Muscle of leg (tissue), 11 donors: ENCODE results near the gene CCDC50. TPM values are rescaled to one million over a fixed set of nuclear protein-coding genes. Genes with fewer than 3 reads are reported as not detected.

Experiments
- DNase-seq: peaks from one replicate; pipeline ENCODE4 v3.0.0; 2013
- H3K27ac ChIP-seq: one replicate; pipeline ENCODE4 v1.5.1; 2013; ENCODE audit warnings: mild to moderate bottlenecking, low read length, control low read depth
- H3K27me3 ChIP-seq: one replicate; pipeline ENCODE4 v1.6.1; 2013; ENCODE audit warnings: low read length; ENCODE audit not compliant: control insufficient read depth, insufficient read depth
- H3K36me3 ChIP-seq: one replicate; pipeline ENCODE4 v1.6.1; 2013; ENCODE audit warnings: low read length; ENCODE audit not compliant: control insufficient read depth, insufficient read depth
- H3K4me1 ChIP-seq: one replicate; pipeline ENCODE4 v1.6.1; 2013; ENCODE audit warnings: low read length; ENCODE audit not compliant: control insufficient read depth, insufficient read depth
- H3K4me3 ChIP-seq: one replicate; pipeline ENCODE4 v1.5.1; 2013; ENCODE audit warnings: low read length, control low read depth
- H3K9me3 ChIP-seq: replicated peaks from 2 replicates; pipeline ENCODE4 v1.6.1; 2013; ENCODE audit warnings: low read depth, low read length; ENCODE audit not compliant: control insufficient read depth
- WGBS: methylation state at CpG from one replicate; pipeline ENCODE4 v1.1.5; 2013; ENCODE audit warnings: missing lambda C conversion rate; ENCODE audit not compliant: insufficient coverage; 5-methylcytosine and 5-hydroxymethylcytosine counted together
- polyA plus RNA-seq, 8 donors: library from polyadenylated mRNA; unstranded; fragments of 120-200 nt; gene quantifications; one replicate each; pipeline versions ENCODE4 v1.2.1 to v1.2.3, GENCODE V29; 2013; ENCODE audit warnings: inconsistent platforms in 1 of 8, low replicate concordance in 1 of 8; ENCODE audit not compliant: insufficient read length in 8 of 8, insufficient read depth in 1 of 8
- total RNA-seq: library from RNA; stranded (reverse); fragments of 120-200 nt; gene quantifications from one replicate; pipeline ENCODE4 v1.2.4, GENCODE V29; 2013

CCDC50 gene
- total and polyA plus RNA-seq, 9 donors = 22.5 to 32.4 (median 26.0) TPM

DNA sequence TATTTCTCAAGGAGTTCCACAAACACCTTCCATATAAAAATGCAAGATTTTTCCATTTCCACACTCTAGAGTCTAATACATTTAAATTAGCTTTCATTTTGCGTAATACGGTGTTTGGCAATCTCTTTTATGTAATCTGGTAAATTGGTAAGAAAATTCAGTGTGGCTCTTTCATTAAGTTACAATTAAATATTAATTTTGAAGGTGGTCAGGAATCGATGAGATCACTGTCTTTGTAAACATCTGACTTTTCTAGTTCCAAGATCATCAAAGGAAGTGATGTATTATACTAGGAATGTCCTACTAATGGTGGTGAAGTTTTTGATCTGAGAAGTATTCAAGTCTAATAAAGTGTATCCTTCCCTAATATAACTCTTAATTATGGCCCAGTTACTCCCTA lies 2.2 kb downstream of the CCDC50 start:
- Histone ChIP-seq H3K4me1 (peaks cover 12% of the 10 kb centered on the region), H3K27ac (no peak overlapping the region)

DNA sequence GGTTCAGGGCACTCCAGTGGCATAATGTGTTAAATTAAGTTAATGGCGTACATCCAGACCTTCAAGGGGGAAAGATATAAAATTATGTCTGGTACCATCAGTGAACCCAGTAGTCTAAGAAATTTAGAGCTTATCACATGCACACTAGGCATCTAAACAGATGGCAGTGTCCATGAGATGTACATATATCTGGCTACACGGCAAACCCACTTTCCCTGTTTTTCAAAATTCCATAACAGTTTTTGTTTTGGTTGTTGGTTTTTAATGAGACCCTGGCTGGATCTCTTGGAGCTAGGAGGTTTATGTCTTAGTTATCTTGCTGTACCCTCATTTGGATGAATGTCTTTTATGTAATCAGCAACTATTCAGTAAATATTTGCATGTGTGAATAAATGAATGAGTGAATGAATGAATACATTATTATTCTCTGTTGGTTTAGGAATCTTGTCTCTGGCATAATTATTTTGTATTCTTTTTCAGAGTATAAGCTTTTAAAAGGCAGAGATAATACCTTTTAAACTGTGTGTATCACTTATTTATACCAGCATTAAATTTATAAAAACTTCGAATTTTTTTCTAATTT lies 4.2 kb downstream of the CCDC50 start:
- no peaks in the 10 kb centered on the region for H3K27me3 ChIP-seq
- H3K36me3 ChIP-seq = no peaks in the 10 kb centered on the region
- no CpG with 5 or more reads among the region's 3 CpGs for WGBS
- H3K4me1 ChIP-seq = peaks cover 11% of the 10 kb centered on the region
- DNase-seq = no peak
- H3K9me3 ChIP-seq = no peaks in the 10 kb centered on the region
- no peak overlapping the region for H3K27ac ChIP-seq
- H3K4me3 ChIP-seq = no peak overlapping the region

More for the DNA sequence above, 2.2 kb downstream of the CCDC50 start:
- no peaks in the 10 kb centered on the region for H3K27me3 ChIP-seq
- no peaks in the 10 kb centered on the region for H3K9me3 ChIP-seq
- no peak overlapping the region for H3K4me3 ChIP-seq
- H3K36me3 ChIP-seq = no peaks in the 10 kb centered on the region
- no peak for DNase-seq
- no CpG with 5 or more reads among the region's 3 CpGs for WGBS

DNA sequence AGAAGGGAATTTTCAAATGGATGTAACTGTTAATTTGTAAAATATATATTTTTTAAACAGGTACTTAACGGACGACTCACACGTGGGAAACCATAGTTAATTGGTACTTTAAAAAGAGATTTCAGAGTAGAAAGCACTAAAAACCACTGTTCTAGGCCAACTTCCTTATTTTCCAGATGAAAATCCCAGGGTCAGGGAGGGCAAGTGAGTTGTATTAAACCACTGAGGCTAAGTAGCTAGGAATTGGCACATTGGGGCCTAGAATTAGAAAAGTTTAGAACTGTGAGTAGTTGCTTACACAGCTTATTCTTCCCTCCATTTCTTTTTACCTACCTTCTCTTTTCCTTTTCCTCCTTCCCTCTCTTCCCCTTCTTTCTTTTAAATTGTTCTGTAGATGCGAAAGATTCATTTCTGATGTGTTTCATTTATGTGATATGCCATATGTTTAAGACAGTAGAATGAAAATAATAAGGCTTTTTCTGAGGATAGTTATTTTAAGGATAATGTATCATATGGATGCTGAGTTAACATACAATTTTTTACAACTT lies 5.2 kb downstream of the CCDC50 start:
- H3K4me3 ChIP-seq = no peak overlapping the region
- DNase-seq = no peak
- H3K4me1 ChIP-seq = peaks cover 7% of the 10 kb centered on the region
- no CpG with 5 or more reads among the region's 4 CpGs for WGBS
- H3K9me3 ChIP-seq = no peaks in the 10 kb centered on the region
- H3K27ac ChIP-seq = no peak overlapping the region
- no peaks in the 10 kb centered on the region for H3K27me3 ChIP-seq
- no peaks in the 10 kb centered on the region for H3K36me3 ChIP-seq

DNA sequence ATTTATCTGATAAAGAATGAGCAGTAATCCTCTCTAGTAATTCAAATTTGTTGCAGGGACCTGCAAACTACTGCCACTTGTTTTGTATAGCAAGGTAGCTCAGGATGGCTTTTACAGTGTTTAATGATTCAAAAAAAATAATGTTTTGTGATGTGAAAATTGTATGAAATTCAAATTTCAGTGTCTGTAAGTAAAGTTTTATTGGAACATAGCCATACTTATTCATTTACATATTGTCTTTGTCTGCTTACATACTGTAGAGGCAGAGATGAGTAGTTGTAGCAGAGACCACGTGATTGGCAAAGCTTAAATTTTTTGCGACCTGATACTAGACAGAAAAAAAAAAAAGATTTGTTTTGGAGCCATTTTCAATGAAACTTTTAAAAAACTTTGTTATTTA lies 7.6 kb downstream of the CCDC50 start:
- no peaks in the 10 kb centered on the region for H3K4me1 ChIP-seq
- no peak for DNase-seq
- H3K9me3 ChIP-seq = no peaks in the 10 kb centered on the region
- H3K4me3 ChIP-seq = no peak overlapping the region
- H3K27ac ChIP-seq = no peak overlapping the region
- no peaks in the 10 kb centered on the region for H3K27me3 ChIP-seq
- WGBS = no CpG with 5 or more reads among the region's 2 CpGs
- H3K36me3 ChIP-seq = no peaks in the 10 kb centered on the region

DNA sequence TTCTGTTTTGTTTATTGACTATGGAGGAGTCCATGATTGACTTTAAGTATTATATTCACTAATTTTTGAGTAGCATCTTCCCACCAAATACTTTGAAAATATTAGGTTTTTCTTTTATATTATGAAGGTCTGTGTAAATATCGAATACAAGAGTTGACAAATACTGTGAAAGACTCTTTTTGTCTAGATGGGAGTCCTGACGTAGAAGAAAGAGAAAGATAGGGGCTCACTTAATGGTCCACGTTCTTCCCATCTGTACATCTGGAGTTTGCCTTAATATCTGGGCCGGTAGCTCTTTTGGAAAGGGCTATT lies 8.9 kb downstream of the CCDC50 start:
- Histone ChIP-seq H3K4me1 (no peaks in the 10 kb centered on the region), H3K27me3 (no peaks in the 10 kb centered on the region), H3K36me3 (no peaks in the 10 kb centered on the region), H3K27ac (no peak overlapping the region), H3K9me3 (no peaks in the 10 kb centered on the region), H3K4me3 (no peak overlapping the region)
- DNase-seq = no peak
- WGBS = no CpG with 5 or more reads among the region's 4 CpGs

DNA sequence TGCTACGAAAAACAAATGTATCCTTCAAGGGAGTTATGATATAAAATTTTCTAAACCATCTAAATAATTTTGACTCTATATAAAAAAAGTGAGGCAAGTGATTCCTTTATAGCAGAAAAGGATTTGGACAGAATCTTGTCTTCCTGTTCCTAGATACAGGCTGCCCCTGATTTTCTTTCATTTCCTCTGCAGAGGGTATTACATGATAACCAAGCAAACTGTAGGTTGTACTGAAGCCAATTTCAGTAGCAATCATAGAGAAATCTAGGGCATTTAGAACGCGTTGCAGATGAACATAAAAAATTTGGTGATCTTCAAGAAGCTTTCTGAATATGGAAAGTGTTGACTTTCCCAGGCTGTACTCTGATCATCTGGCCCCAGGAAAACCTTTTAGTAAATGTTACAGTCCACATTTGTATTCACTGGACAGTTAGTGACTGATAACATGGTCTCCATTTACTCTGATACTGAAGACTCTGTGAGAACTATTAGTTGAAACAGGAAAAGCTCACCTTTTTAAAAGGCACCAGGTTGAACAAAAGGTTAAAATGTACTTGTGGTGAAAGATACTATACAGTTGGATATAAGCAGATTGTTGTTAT lies 10.2 kb downstream of the CCDC50 start:
- no peaks in the 10 kb centered on the region for H3K36me3 ChIP-seq
- 80% methylated on average over 2 of the region's 3 CpGs for WGBS
- no peaks in the 10 kb centered on the region for H3K9me3 ChIP-seq
- no peak for DNase-seq
- H3K27ac ChIP-seq = no peak overlapping the region
- no peaks in the 10 kb centered on the region for H3K4me1 ChIP-seq
- H3K4me3 ChIP-seq = no peak overlapping the region
- H3K27me3 ChIP-seq = no peaks in the 10 kb centered on the region

DNA sequence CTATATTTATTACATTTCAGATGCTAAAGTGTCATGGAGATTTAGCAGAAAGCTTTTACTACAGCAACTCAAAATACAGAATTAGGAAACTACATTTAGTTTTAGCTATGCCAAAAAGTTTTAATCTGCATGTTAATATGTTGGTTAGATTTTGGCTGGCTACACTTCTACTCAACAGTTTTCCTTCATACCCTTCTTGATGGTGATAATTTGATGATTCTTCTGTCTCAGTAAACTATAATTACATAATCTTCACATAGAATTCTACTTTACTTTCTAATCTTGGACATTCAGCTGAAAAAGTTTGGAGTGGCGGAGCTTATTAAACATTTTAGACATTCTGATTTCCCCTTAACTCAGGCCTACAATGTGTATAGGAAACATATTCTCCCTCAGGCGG lies 11.2 kb downstream of the CCDC50 start:
- DNase-seq = no peak
- no peaks in the 10 kb centered on the region for H3K9me3 ChIP-seq
- no peaks in the 10 kb centered on the region for H3K4me1 ChIP-seq
- WGBS = no CpG with 5 or more reads among the region's 2 CpGs
- no peak overlapping the region for H3K27ac ChIP-seq
- H3K27me3 ChIP-seq = no peaks in the 10 kb centered on the region
- no peaks in the 10 kb centered on the region for H3K36me3 ChIP-seq
- H3K4me3 ChIP-seq = no peak overlapping the region

DNA sequence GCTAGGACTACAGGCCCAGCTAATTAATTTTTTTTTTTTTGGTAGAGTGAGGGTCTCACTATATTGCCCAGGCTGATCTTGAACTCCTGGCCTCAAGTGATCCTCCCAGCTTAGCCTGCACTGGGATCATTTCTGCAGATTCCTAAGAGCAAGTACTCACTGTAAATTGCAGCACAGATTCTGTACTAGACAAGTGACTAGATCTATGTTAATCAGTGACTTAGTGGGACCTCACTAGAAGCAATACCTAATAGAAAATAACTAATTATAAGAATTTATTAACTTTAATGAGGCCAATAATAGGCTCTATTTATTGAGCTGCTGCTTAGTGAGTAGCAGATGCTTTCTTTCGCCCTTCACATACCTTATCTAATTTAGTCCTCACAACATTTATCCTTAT lies 11.8 kb downstream of the CCDC50 start:
- H3K4me1 ChIP-seq = no peaks in the 10 kb centered on the region
- no CpG with 5 or more reads among the region's 1 CpG for WGBS
- no peak overlapping the region for H3K27ac ChIP-seq

DNA sequence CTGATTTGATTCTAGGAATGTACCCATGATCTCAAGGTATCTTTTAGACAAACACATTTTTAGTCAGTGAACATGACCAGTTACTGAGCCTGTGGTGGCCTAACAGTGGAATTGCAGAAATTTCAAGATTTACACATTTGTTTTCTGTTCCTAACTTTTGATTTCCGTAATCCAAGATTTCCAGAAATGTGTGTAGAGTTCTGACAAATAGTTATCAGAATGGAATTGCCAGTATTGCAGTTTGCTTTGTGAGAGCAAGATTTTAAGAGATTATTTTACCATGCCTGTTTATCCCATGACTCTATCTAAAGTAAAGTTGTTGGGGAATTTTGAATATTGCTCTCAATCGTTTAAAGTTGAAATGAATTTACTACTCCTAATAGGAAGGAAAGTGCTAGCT lies 12.8 kb downstream of the CCDC50 start:
- Histone ChIP-seq H3K36me3 (no peaks in the 10 kb centered on the region), H3K4me3 (no peak overlapping the region), H3K9me3 (no peaks in the 10 kb centered on the region), H3K27me3 (no peaks in the 10 kb centered on the region), H3K27ac (no peak overlapping the region), H3K4me1 (no peaks in the 10 kb centered on the region)
- DNase-seq = no peak
- WGBS = no CpG with 5 or more reads among the region's 2 CpGs

More for the DNA sequence above, 11.8 kb downstream of the CCDC50 start:
- Histone ChIP-seq H3K27me3 (no peaks in the 10 kb centered on the region), H3K9me3 (no peaks in the 10 kb centered on the region), H3K4me3 (no peak overlapping the region), H3K36me3 (no peaks in the 10 kb centered on the region)
- DNase-seq = no peak

DNA sequence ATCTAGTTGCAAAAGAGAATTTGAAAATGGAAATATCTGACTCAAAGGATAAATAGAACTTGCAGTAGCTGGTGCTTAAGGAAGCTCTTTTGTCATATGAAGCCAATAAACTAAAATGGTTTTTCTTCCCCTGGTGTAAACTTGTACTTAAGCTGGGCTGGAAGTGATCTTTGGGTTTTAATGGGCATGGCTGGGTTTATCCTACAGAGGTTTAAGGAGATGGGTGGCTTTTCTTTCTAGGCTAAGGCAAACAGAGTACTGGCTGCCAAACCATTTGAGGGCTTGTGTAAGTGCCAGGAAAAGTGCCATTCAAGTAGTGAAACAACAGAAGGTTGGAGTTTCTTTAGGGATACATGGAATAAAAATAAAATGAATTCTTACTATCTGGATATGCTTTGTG lies 13.2 kb downstream of the CCDC50 start:
- H3K9me3 ChIP-seq = no peaks in the 10 kb centered on the region
- no peak for DNase-seq
- H3K36me3 ChIP-seq = no peaks in the 10 kb centered on the region
- no peaks in the 10 kb centered on the region for H3K27me3 ChIP-seq
- H3K27ac ChIP-seq = no peak overlapping the region
- H3K4me3 ChIP-seq = no peak overlapping the region
- no peaks in the 10 kb centered on the region for H3K4me1 ChIP-seq

DNA sequence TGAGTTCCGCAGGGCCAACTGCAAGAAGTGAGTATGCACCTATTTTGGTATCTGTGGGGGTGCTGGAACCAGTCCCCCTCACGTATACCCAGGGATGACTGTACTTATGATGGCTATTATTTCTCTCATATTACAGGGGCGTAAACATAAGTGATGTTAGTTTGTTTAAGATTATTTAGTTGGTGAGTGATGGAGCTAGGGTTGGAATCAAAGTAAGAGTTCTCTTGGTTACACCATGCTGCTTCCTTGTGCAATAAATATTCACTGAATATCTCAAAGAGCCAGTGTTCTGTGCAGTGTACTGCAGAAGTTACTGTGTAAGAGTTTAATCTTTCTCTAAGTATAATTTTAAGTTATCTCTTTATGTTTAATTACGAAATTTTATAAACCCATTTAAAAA lies 13.9 kb downstream of the CCDC50 start:
- Histone ChIP-seq H3K4me3 (no peak overlapping the region), H3K27ac (no peak overlapping the region), H3K4me1 (no peaks in the 10 kb centered on the region), H3K27me3 (no peaks in the 10 kb centered on the region), H3K9me3 (no peaks in the 10 kb centered on the region), H3K36me3 (no peaks in the 10 kb centered on the region)
- no peak for DNase-seq
- WGBS = 100% methylated on average over 1 of the region's 4 CpGs
